HCT116 (cell line): ENCODE data around the gene SECISBP2L. TPM values are rescaled to one million over a fixed set of nuclear protein-coding genes. Genes with fewer than 3 reads are reported as not detected.

Experiments
- ATAC-seq: fragments of 200-7000 bp; cut with Tn5 transposase; 2 replicates; pipeline ENCODE4 v1.9.1; 2020; ENCODE audit warnings: mild to moderate bottlenecking, moderate library complexity
- BruUV-seq: library from RNA; stranded (reverse); fragments of 400-500 nt; replicated peaks from 2 replicates; lab custom pipeline; 2021; lab: Mats Ljungman, UMichigan
- CTCF ChIA-PET: fragments of 300-600 bp; sonication (Branson Sonifier 250); formaldehyde crosslinking; loops from one replicate; lab custom pipeline; 2021; ENCODE audit warnings: antibody characterized with exemption; lab: Charles Lee
- POLR2A ChIA-PET: fragments of 300-600, 350-600 bp; sonication (Branson Sonifier 250); formaldehyde crosslinking; loops from one replicate; lab custom pipeline; 2021; ENCODE audit warnings: antibody characterized with exemption; lab: Charles Lee
- RAD21 ChIA-PET, 2 experiments: fragments of 300-600 bp; sonication (Branson Sonifier 250); formaldehyde crosslinking; loops; one replicate each; lab custom pipeline; 2023; ENCODE audit warnings: low total read pairs in 2 of 2; ENCODE audit not compliant: uncharacterized antibody in 2 of 2, unreplicated experiment in 2 of 2, low non-redundant PET in 1 of 2; lab: Charles Lee
- DNase-seq: peaks from one replicate; pipeline ENCODE4 v3.0.0-alpha.2; 2010; ENCODE audit warnings: low read depth, low spot score
- H2AFZ ChIP-seq: fragments of 200-600 bp; shearing (Covaris generic), sonication (generic); 2 replicates; pipeline ENCODE4 v1.6.1; 2017; ENCODE audit warnings: low read depth, mixed run types, mixed read lengths, antibody characterized with exemption, low read length; ENCODE audit not compliant: poor library complexity, severe bottlenecking
- H3K27ac ChIP-seq: 2 replicates; pipeline ENCODE4 v1.5.1; 2012; ENCODE audit warnings: low read depth, low read length
- H3K27me3 ChIP-seq: fragments of 200-600 bp; sonication (generic); 2 replicates; pipeline ENCODE4 v1.6.1; 2016; ENCODE audit warnings: mixed run types, low read length, mixed read lengths; ENCODE audit not compliant: insufficient read depth
- H3K36me3 ChIP-seq, 2 experiments: fragments of 200-500 bp in 1 of 2; fragments of 200-600 bp in 1 of 2; sonication (Bioruptor generic) in 1 of 2; sonication (generic) in 1 of 2; 2 replicates each; pipeline versions ENCODE4 v1.5.1 to v1.6.1; 2014 to 2016; ENCODE audit warnings: low read length in 2 of 2, inconsistent platforms in 1 of 2, mixed read lengths in 1 of 2, mixed run types in 1 of 2; ENCODE audit not compliant: insufficient read depth in 2 of 2, control insufficient read depth in 1 of 2
- H3K4me1 ChIP-seq, 2 experiments: fragments of 200-600 bp in 1 of 2; sonication (generic) in 1 of 2; 2 replicates each; pipeline versions ENCODE4 v1.5.1 to v1.6.1; 2012 to 2017; ENCODE audit warnings: low read length in 2 of 2, inconsistent platforms in 1 of 2, mild to moderate bottlenecking in 1 of 2, mixed read lengths in 1 of 2, mixed run types in 1 of 2, moderate library complexity in 1 of 2; ENCODE audit not compliant: insufficient read depth in 2 of 2, control insufficient read depth in 1 of 2
- H3K4me2 ChIP-seq: fragments of 200-600 bp; sonication (generic); 2 replicates; pipeline ENCODE4 v1.6.1; 2017; ENCODE audit warnings: mixed run types, low read length, mixed read lengths
- H3K4me3 ChIP-seq, 2 experiments: fragments of 200-600 bp in 1 of 2; sonication (generic) in 1 of 2; replicated peaks in 1 of 2; 2 replicates each; pipeline ENCODE4 v1.5.1; 2011 to 2016; ENCODE audit warnings: low read length in 2 of 2, control low read depth in 1 of 2, low read depth in 1 of 2, mild to moderate bottlenecking in 1 of 2, mixed read lengths in 1 of 2, mixed run types in 1 of 2
- H3K79me2 ChIP-seq: fragments of 200-600 bp; sonication (generic); 2 replicates; pipeline ENCODE4 v1.6.1; 2017; ENCODE audit warnings: mild to moderate bottlenecking, mixed run types, low read length, moderate library complexity, mixed read lengths; ENCODE audit not compliant: insufficient read depth
- H3K9ac ChIP-seq: fragments of 200-600 bp; sonication (generic); 2 replicates; pipeline ENCODE4 v1.6.1; 2016; ENCODE audit warnings: low read length, mixed read lengths
- H3K9me2 ChIP-seq: fragments of 200-600 bp; sonication (generic), shearing (Covaris generic); 2 replicates; pipeline ENCODE4 v1.6.1; 2017; ENCODE audit warnings: mixed run types, mild to moderate bottlenecking, moderate library complexity; ENCODE audit not compliant: insufficient read depth
- H3K9me3 ChIP-seq, 2 experiments: fragments of 200-500 bp in 1 of 2; fragments of 200-600 bp in 1 of 2; sonication (Bioruptor generic) in 1 of 2; sonication (generic) in 1 of 2; 2 replicates each; pipeline ENCODE4 v1.6.1; 2014 to 2017; ENCODE audit warnings: low read length in 2 of 2, mixed read lengths in 2 of 2, inconsistent platforms in 1 of 2, low read depth in 1 of 2, mild to moderate bottlenecking in 1 of 2, mixed run types in 1 of 2, moderate library complexity in 1 of 2; ENCODE audit not compliant: control insufficient read depth in 1 of 2, insufficient read depth in 1 of 2
- H4K20me1 ChIP-seq: fragments of 200-600 bp; sonication (generic), shearing (Covaris generic); 2 replicates; pipeline ENCODE4 v1.6.1; 2017; ENCODE audit warnings: mixed run types, mild to moderate bottlenecking, moderate library complexity; ENCODE audit not compliant: insufficient read depth
- CBX3 ChIP-seq: IDR thresholded peaks from 2 replicates; pipeline ENCODE4 v1.6.1; 2012; ENCODE audit warnings: low read depth
- CEBPB ChIP-seq: IDR thresholded peaks from 2 replicates; pipeline ENCODE4 v1.6.1; 2012; ENCODE audit warnings: low read depth
- FOSL1 ChIP-seq: IDR thresholded peaks from 2 replicates; pipeline ENCODE4 v1.6.1; 2012; ENCODE audit warnings: low read depth
- ZNF274 ChIP-seq: fragments of 200-500 bp; sonication (Bioruptor generic); IDR thresholded peaks from 2 replicates; pipeline ENCODE4 v1.6.1; 2014; ENCODE audit warnings: mild to moderate bottlenecking, low read depth, low read length, inconsistent platforms
- intact Hi-C: fragments of 100-400 bp; cut with micrococcal nuclease; formaldehyde crosslinking; loops from 2 replicates; pipeline ENCODE4 v1.10.0; 2022
- total RNA-seq: library from RNA; stranded (reverse); gene quantifications from one replicate; pipeline ENCODE4 v1.2.1, GENCODE V29; 2021; ENCODE audit not compliant: unreplicated experiment
- TF ChIP-seq, protein P1 (sequence below): IDR thresholded peaks from 2 replicates; pipeline ENCODE4 v1.6.1; 2012; ENCODE audit warnings: low read depth
- TF ChIP-seq, protein P2 (sequence below): IDR thresholded peaks from 2 replicates; pipeline ENCODE4 v1.6.1; 2012
- TF ChIP-seq, protein P3 (sequence below), 3 experiments: fragments of 200-600 bp in 1 of 3; sonication (generic) in 1 of 3; IDR thresholded peaks in 2 of 3; conservative IDR thresholded peaks in 1 of 3; 2 replicates each; pipeline ENCODE4 v1.5.1; 2012 to 2017; ENCODE audit warnings: low read depth in 2 of 3, low read length in 2 of 3, antibody characterized with exemption in 1 of 3, borderline replicate concordance in 1 of 3, control low read depth in 1 of 3, mild to moderate bottlenecking in 1 of 3, mixed read lengths in 1 of 3, mixed run types in 1 of 3, moderate library complexity in 1 of 3; ENCODE audit not compliant: insufficient read depth in 1 of 3
- TF ChIP-seq, protein P4 (sequence below): IDR thresholded peaks from 2 replicates; pipeline ENCODE4 v1.6.1; 2012

SECISBP2L gene
- total RNA-seq, 1 experiment from 2014 or later = 22.9 TPM

DNA sequence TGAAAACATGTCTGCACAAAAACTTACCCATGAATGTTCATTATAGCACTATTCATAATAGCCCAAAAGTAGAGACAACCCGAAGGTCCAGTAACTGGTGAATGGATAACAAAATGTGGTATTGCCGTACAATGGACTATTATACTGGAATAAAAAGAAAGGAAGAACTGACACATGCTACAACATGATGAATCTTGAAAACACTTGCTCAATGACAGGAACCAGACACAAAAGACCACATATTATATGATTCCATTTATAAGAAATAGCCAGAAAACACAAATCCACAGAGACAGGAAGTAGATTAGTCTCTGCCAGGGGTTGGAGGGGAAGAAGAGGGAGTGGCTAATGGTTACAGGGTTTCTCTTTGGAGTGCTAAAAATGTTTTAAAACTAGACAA, 100.9 kb downstream of the SECISBP2L start (continued):
- TF ChIP-seq, protein P1, sequence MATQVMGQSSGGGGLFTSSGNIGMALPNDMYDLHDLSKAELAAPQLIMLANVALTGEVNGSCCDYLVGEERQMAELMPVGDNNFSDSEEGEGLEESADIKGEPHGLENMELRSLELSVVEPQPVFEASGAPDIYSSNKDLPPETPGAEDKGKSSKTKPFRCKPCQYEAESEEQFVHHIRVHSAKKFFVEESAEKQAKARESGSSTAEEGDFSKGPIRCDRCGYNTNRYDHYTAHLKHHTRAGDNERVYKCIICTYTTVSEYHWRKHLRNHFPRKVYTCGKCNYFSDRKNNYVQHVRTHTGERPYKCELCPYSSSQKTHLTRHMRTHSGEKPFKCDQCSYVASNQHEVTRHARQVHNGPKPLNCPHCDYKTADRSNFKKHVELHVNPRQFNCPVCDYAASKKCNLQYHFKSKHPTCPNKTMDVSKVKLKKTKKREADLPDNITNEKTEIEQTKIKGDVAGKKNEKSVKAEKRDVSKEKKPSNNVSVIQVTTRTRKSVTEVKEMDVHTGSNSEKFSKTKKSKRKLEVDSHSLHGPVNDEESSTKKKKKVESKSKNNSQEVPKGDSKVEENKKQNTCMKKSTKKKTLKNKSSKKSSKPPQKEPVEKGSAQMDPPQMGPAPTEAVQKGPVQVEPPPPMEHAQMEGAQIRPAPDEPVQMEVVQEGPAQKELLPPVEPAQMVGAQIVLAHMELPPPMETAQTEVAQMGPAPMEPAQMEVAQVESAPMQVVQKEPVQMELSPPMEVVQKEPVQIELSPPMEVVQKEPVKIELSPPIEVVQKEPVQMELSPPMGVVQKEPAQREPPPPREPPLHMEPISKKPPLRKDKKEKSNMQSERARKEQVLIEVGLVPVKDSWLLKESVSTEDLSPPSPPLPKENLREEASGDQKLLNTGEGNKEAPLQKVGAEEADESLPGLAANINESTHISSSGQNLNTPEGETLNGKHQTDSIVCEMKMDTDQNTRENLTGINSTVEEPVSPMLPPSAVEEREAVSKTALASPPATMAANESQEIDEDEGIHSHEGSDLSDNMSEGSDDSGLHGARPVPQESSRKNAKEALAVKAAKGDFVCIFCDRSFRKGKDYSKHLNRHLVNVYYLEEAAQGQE = no peak
- TF ChIP-seq ZNF274 = no peak
- no peak for TF ChIP-seq CEBPB
- TF ChIP-seq, protein P2, sequence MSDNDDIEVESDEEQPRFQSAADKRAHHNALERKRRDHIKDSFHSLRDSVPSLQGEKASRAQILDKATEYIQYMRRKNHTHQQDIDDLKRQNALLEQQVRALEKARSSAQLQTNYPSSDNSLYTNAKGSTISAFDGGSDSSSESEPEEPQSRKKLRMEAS = no peak
- TF ChIP-seq CBX3 = no peak

DNA sequence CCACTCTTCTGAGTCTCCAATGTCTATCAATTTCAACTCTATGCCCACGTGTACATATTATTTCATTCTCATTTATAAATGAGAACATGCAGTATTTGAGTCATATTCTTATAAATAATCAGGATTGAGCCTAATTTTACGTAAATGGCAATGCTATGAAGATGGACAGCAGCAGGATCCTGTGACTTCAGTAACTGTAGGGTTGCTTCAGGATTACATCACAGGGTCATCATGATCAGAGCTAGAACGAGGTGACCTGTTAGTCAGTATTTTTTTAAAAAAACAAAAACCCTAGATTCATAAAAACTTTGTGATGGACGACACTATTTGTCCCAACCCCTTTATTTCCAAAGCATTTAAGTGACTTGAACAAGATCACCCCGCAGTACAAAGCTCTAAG, 104.3 kb downstream of the SECISBP2L start:
- DNase-seq = no peak
- ChIA-PET RAD21 (no interaction called here), POLR2A (no interaction called here), CTCF (interaction anchor here (1.1 kb wide), 1 partner anchor 34 kb away, joined by 4 read pairs; no protein-coding TSS in a partner anchor)
- no TSS peak for BruUV-seq
- Histone ChIP-seq H2AFZ (no peak overlapping the region), H4K20me1 (no peaks in the 10 kb centered on the region), H3K79me2 (no peaks in the 10 kb centered on the region), H3K27ac (no peak overlapping the region), H3K9me2 (no peaks in the 10 kb centered on the region), H3K4me1 (peaks cover 0 to 34% of the 10 kb centered on the region in 2 experiments; a peak in 2 of 4 replicates), H3K4me2 (no peak overlapping the region), H3K4me3 (no peak overlapping the region), H3K9ac (no peak overlapping the region), H3K9me3 (no peaks in the 10 kb centered on the region), H3K27me3 (no peaks in the 10 kb centered on the region), H3K36me3 (no peaks in the 10 kb centered on the region)
- TF ChIP-seq, protein P3, sequence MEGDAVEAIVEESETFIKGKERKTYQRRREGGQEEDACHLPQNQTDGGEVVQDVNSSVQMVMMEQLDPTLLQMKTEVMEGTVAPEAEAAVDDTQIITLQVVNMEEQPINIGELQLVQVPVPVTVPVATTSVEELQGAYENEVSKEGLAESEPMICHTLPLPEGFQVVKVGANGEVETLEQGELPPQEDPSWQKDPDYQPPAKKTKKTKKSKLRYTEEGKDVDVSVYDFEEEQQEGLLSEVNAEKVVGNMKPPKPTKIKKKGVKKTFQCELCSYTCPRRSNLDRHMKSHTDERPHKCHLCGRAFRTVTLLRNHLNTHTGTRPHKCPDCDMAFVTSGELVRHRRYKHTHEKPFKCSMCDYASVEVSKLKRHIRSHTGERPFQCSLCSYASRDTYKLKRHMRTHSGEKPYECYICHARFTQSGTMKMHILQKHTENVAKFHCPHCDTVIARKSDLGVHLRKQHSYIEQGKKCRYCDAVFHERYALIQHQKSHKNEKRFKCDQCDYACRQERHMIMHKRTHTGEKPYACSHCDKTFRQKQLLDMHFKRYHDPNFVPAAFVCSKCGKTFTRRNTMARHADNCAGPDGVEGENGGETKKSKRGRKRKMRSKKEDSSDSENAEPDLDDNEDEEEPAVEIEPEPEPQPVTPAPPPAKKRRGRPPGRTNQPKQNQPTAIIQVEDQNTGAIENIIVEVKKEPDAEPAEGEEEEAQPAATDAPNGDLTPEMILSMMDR (IDR thresholded peaks at IDR 0.05 in 2 of 3, conservative IDR thresholded peaks at IDR 0.05 in 1 of 3; ENCODE audit: borderline replicate concordance in 1 of 3, insufficient read depth in 1 of 3, low read depth in 2 of 3, low read length in 2 of 3) = no peak
- TF ChIP-seq, protein P4, sequence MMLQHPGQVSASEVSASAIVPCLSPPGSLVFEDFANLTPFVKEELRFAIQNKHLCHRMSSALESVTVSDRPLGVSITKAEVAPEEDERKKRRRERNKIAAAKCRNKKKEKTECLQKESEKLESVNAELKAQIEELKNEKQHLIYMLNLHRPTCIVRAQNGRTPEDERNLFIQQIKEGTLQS = no peak
- TF ChIP-seq FOSL1 = no peak
- intact Hi-C loops = no loop called here
- no peak for ATAC-seq
